CD4-positive, alpha-beta T cell (primary cell): ENCODE results near the gene BTBD9. TPM values are rescaled to one million over a fixed set of nuclear protein-coding genes. Genes with fewer than 3 reads are reported as not detected.

ENCODE experiments used
- ATAC-seq: fragments of 200-7000 bp; cut with Tn5 transposase; one replicate; pipeline ENCODE4 v1.10.0; 2022; ENCODE audit warnings: mild to moderate bottlenecking; ENCODE audit not compliant: poor library complexity
- CTCF ChIA-PET: fragments of 350-600 bp; sonication (Branson Sonifier 250); formaldehyde crosslinking; loops from one replicate; lab custom pipeline; 2021; ENCODE audit warnings: antibody characterized with exemption, inconsistent platforms; lab: Charles Lee
- POLR2A ChIA-PET: fragments of 350-600 bp; sonication (Branson Sonifier 250); formaldehyde crosslinking; loops from one replicate; lab custom pipeline; 2021; ENCODE audit warnings: antibody characterized with exemption, inconsistent platforms; lab: Charles Lee
- DNase-seq, 14 experiments: peaks; one replicate each; pipeline ENCODE4 v3.0.0-alpha.2; 2013 to 2020; ENCODE audit warnings: mixed read lengths in 2 of 14
- H3K27ac ChIP-seq, 2 donors: one replicate each; pipeline versions ENCODE4 v1.5.1 to v1.7.0; 2013; ENCODE audit warnings: low read length in 2 of 2, low read depth in 1 of 2, mild to moderate bottlenecking in 1 of 2
- H3K27me3 ChIP-seq, 2 experiments: 1 replicate in 1 of 2; 2 replicates in 1 of 2; pipeline versions ENCODE4 v1.6.1 to v1.7.0; 2013; ENCODE audit warnings: low read length in 2 of 2, control low read depth in 1 of 2, mild to moderate bottlenecking in 1 of 2, moderate library complexity in 1 of 2; ENCODE audit not compliant: insufficient read depth in 2 of 2, control insufficient read depth in 1 of 2
- H3K36me3 ChIP-seq: one replicate; pipeline ENCODE4 v1.6.1; 2013; ENCODE audit warnings: low read length, control low read depth; ENCODE audit not compliant: insufficient read depth
- H3K4me1 ChIP-seq: one replicate; pipeline ENCODE4 v1.6.1; 2013; ENCODE audit warnings: low read length, control low read depth; ENCODE audit not compliant: insufficient read depth
- H3K4me3 ChIP-seq: one replicate; pipeline ENCODE4 v1.5.1; 2013; ENCODE audit warnings: mild to moderate bottlenecking, low read length, moderate library complexity
- H3K9me3 ChIP-seq, 2 experiments: 1 replicate in 1 of 2; 2 replicates in 1 of 2; pipeline versions ENCODE4 v1.6.1 to v1.7.0; 2013; ENCODE audit warnings: low read length in 2 of 2, mild to moderate bottlenecking in 2 of 2, control low read depth in 1 of 2, moderate library complexity in 1 of 2; ENCODE audit not compliant: control insufficient read depth in 1 of 2, insufficient read depth in 1 of 2
- H3K27ac Mint-ChIP-seq: one replicate; pipeline ENCODE4 v1.8.0; 2020; ENCODE audit warnings: mixed read lengths
- H3K27me3 Mint-ChIP-seq: one replicate; pipeline ENCODE4 v1.8.0; 2021; ENCODE audit warnings: mixed read lengths
- H3K36me3 Mint-ChIP-seq: one replicate; pipeline ENCODE4 v1.8.0; 2021; ENCODE audit warnings: low read depth, mixed read lengths
- H3K4me1 Mint-ChIP-seq: one replicate; pipeline ENCODE4 v1.8.0; 2021; ENCODE audit warnings: low read depth, mixed read lengths
- H3K4me3 Mint-ChIP-seq: one replicate; pipeline ENCODE4 v1.8.0; 2020; ENCODE audit warnings: mild to moderate bottlenecking, mixed read lengths
- H3K9me3 Mint-ChIP-seq: one replicate; pipeline ENCODE4 v1.8.0; 2020; ENCODE audit warnings: mixed read lengths
- CTCF ChIP-seq: fragments of 200-600 bp; IDR thresholded peaks from one replicate; pipeline ENCODE4 v1.8.0; 2022; ENCODE audit warnings: antibody characterized with exemption, mild to moderate bottlenecking
- intact Hi-C, 2 experiments: fragments of 100-400 bp; cut with DNase I in 1 of 2; cut with micrococcal nuclease in 1 of 2; formaldehyde crosslinking; loops; one replicate each; pipeline versions ENCODE4 v1.15.1 to v1.9.0; 2023 to 2025; cut with DNase I, micrococcal nuclease
- total RNA-seq, 174 experiments: library from RNA in 2 of 174; stranded (reverse) in 2 of 174; gene quantifications; one replicate each; pipeline ENCODE4 v1.2.3 and lab custom pipeline; 2021 to 2026

BTBD9 gene
- total RNA-seq, 2 experiments from 2014 or later, result 58.7 to 59.3 TPM

- Histone ChIP-seq H3K36me3 (peaks cover 3% of the 10 kb centered on the region), H3K4me1 (no peaks in the 10 kb centered on the region), H3K27ac (no peak overlapping the region), H3K27me3 (no peaks in the 10 kb centered on the region), H3K4me3 (no peak overlapping the region), H3K9me3 (no peaks in the 10 kb centered on the region)
- Mint-ChIP-seq H3K9me3 (no peaks in the 10 kb centered on the region), H3K4me1 (no peaks in the 10 kb centered on the region), H3K4me3 (no peak overlapping the region), H3K27ac (no peak overlapping the region), H3K36me3 (peaks cover 16% of the 10 kb centered on the region), H3K27me3 (no peaks in the 10 kb centered on the region)
- DNase-seq, result no peak
- ATAC-seq, result no peak
- ChIA-PET POLR2A (no interaction called here), CTCF (no interaction called here)
- intact Hi-C loops, result no loop called here
- TF ChIP-seq CTCF, result no peak
These were observed 323.4 kb downstream of the BTBD9 start for GRCh38 chr6:38316099-38316868.

- Histone ChIP-seq H3K9me3 (no peaks in the 10 kb centered on the region), H3K36me3 (no peaks in the 10 kb centered on the region), H3K27ac (no peak overlapping the region), H3K27me3 (no peaks in the 10 kb centered on the region), H3K4me3 (no peak overlapping the region), H3K4me1 (no peaks in the 10 kb centered on the region)
- DNase-seq (no peak), ATAC-seq (no peak)
- Mint-ChIP-seq H3K36me3 (peaks cover 7% of the 10 kb centered on the region), H3K4me1 (peaks cover 10% of the 10 kb centered on the region), H3K9me3 (no peaks in the 10 kb centered on the region), H3K27ac (no peak overlapping the region), H3K4me3 (no peak overlapping the region), H3K27me3 (no peaks in the 10 kb centered on the region)
- ChIA-PET POLR2A (no interaction called here), CTCF (interaction anchor here (1.0 kb wide), 1 partner anchor 16 kb away, joined by 3 read pairs; no protein-coding TSS in a partner anchor)
- no peak for TF ChIP-seq CTCF
- intact Hi-C loops, result no loop called here
These were observed 328.5 kb downstream of the BTBD9 start for GRCh38 chr6:38311201-38311600.

DNA sequence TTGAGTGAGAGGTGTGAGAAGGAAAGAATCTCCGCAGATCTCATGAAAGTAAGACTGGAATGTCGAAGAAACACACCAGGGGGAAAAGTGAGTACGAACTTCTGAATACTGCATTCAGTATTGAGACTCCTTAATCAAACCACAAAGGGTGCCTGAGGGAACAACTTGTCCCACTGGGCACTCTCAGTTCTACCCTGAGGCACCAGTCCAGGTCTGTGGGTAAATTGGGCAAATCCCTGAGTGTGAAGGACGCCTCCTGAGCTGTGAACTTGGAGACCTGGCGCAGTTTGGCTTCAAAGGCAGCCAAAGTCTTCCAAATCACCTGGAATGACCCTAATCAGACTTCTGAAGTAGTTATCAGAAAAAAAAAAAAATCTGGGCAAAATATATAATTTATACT lies 329.7 kb downstream of the BTBD9 start:
- Histone ChIP-seq H3K36me3 (no peaks in the 10 kb centered on the region), H3K27ac (no peak overlapping the region), H3K4me3 (no peak overlapping the region), H3K27me3 (no peaks in the 10 kb centered on the region), H3K9me3 (no peaks in the 10 kb centered on the region), H3K4me1 (no peaks in the 10 kb centered on the region)
- Mint-ChIP-seq H3K9me3 (no peaks in the 10 kb centered on the region), H3K4me1 (peaks cover 10% of the 10 kb centered on the region), H3K27ac (no peak overlapping the region), H3K36me3 (peaks cover 7% of the 10 kb centered on the region), H3K4me3 (no peak overlapping the region), H3K27me3 (no peaks in the 10 kb centered on the region)
- DNase-seq, result no peak
- ChIA-PET POLR2A (no interaction called here), CTCF (no interaction called here)
- intact Hi-C loops, result no loop called here
- ATAC-seq, result no peak
- TF ChIP-seq CTCF, result no peak
